SK-N-MC (cell line): ENCODE measurements around the gene TRIM39.

ENCODE experiments used
- DNase-seq: peaks from one replicate; pipeline ENCODE4 v3.0.0-alpha.2; 2011; ENCODE audit warnings: low read depth, low spot score
- H3K27ac ChIP-seq: fragments of 200-600 bp; sonication (generic); 2 replicates; pipeline ENCODE4 v1.5.1; 2016; ENCODE audit warnings: mixed run types
- H3K36me3 ChIP-seq: fragments of 200-600 bp; sonication (generic); 2 replicates; pipeline ENCODE4 v1.6.1; 2017; ENCODE audit warnings: antibody characterized with exemption, low read length, mixed read lengths; ENCODE audit not compliant: insufficient read depth
- H3K4me3 ChIP-seq: fragments of 200-600 bp; sonication (generic); 2 replicates; pipeline ENCODE4 v1.5.1; 2016
- H3K9ac ChIP-seq: fragments of 200-600 bp; sonication (generic); 2 replicates; pipeline ENCODE4 v1.8.0; 2017; ENCODE audit warnings: mixed run types, mixed read lengths; ENCODE audit not compliant: insufficient read length
- H3K9me3 ChIP-seq: fragments of 200-600 bp; sonication (generic); 2 replicates; pipeline ENCODE4 v1.6.1; 2017; ENCODE audit warnings: low read depth, mild to moderate bottlenecking, antibody characterized with exemption, low read length, moderate library complexity, mixed read lengths
- EZH2 ChIP-seq: fragments of 200-600 bp; sonication (generic); IDR thresholded peaks from one replicate; pipeline ENCODE4 v1.6.1; 2017; ENCODE audit warnings: antibody characterized with exemption
- FOXP2 ChIP-seq: optimal IDR thresholded peaks from 2 replicates; pipeline ENCODE3; 2011; ENCODE audit warnings: mild to moderate bottlenecking, moderate library complexity; ENCODE audit not compliant: insufficient read depth; ENCODE audit errors: extremely low read length, control extremely low read depth
- POLR2AphosphoS5 ChIP-seq: IDR thresholded peaks from 2 replicates; pipeline ENCODE4 v1.6.1; 2012; ENCODE audit warnings: mild to moderate bottlenecking, low read depth, low read length, borderline replicate concordance

Gene TRIM39

DNA sequence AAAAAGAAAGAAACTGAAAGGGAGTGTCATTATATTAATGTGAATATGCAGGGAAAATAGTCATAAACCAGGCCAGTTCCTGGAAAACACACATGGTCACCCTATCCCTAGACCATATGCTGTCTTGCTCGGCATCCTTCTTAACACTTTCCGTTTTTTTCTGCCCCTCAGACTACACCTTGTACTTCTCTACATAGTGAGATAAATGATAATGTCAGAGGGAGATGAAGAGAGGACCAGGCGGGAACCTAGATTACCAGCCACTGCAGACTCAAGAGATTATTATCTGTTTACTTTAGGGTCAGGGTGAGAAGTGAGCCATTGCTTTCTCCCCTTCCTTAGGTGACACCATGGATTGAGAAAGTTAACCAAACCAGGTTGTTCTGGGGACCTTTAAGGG lies 14.5 kb downstream of the TRIM39 start:
- TF ChIP-seq EZH2 (no peak), POLR2AphosphoS5 (no peak), FOXP2 (no peak)
- no peak for DNase-seq
- H3K27ac ChIP-seq = no peak overlapping the region
- H3K36me3 ChIP-seq = peaks cover 28% of the 10 kb centered on the region; the same call in 1 of the 2 replicates
- H3K9me3 ChIP-seq = no peaks in the 10 kb centered on the region
- H3K4me3 ChIP-seq = no peak overlapping the region
- H3K9ac ChIP-seq = no peak overlapping the region

- no peaks in the 10 kb centered on the region for H3K9me3 ChIP-seq
- H3K36me3 ChIP-seq = peaks cover 30% of the 10 kb centered on the region; the same call in 1 of the 2 replicates
- H3K9ac ChIP-seq = no peak overlapping the region
- H3K4me3 ChIP-seq = no peak overlapping the region
- no peak for DNase-seq
- TF ChIP-seq FOXP2 (no peak), POLR2AphosphoS5 (no peak), EZH2 (no peak)
- H3K27ac ChIP-seq = no peak overlapping the region
These were observed 15.0 kb downstream of the TRIM39 start for GRCh38 chr6:30341728-30342127.

- Histone ChIP-seq H3K36me3 (peaks cover 24% of the 10 kb centered on the region; the same call in 1 of the 2 replicates), H3K9me3 (no peaks in the 10 kb centered on the region), H3K27ac (no peak overlapping the region), H3K4me3 (peak overlapping the region; percentile 95), H3K9ac (no peak overlapping the region)
- TF ChIP-seq POLR2AphosphoS5 (no peak), EZH2 (no peak), FOXP2 (no peak)
- no peak for DNase-seq
These were observed 17.6 kb downstream of the TRIM39 start for GRCh38 chr6:30344191-30344867.

- TF ChIP-seq EZH2 (no peak), FOXP2 (peak; percentile 59), POLR2AphosphoS5 (peak; percentile 87; the same call in 1 of the 2 replicates)
- Histone ChIP-seq H3K9ac (peak within 1 kb of the TSS; percentile 79), H3K4me3 (peak within 1 kb of the TSS; percentile 95), H3K36me3 (peaks cover 23% of the 10 kb centered on the region; the same call in 1 of the 2 replicates), H3K27ac (no peak within 1 kb of the TSS), H3K9me3 (no peaks in the 10 kb centered on the region)
- DNase-seq = no peak
These were observed 18.3 kb downstream of the TRIM39 start, which contains the start of gene RPP21 for GRCh38 chr6:30344868-30345671. Gene RPP21 (plus strand): TSS chr6:30345156. CDS start chr6:30345172, 16 bp downstream.

DNA sequence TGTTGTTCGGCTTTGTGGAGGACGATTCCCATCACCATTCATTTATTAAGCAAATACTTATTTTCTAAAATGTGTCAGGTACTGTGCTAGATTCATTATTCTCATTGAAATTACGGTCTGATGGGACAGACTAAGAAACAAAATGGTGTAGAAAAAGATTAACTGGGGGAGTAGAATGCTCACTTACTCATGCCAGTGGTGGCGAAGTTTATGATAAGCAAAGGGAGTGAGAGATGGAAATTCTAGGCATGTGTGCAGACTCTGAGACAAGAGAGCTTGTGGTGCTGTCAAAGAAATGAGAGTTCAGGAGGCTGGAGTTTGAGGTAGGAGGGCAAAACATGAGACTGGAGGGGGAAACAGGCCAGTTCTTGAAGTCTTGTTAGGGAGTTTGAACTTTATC lies 19.1 kb downstream of the TRIM39 start:
- Histone ChIP-seq H3K9ac (peak overlapping the region; percentile 41), H3K36me3 (peaks cover 16% of the 10 kb centered on the region; the same call in 1 of the 2 replicates), H3K27ac (no peak overlapping the region), H3K9me3 (no peaks in the 10 kb centered on the region), H3K4me3 (peak overlapping the region; percentile 95)
- DNase-seq = no peak
- TF ChIP-seq FOXP2 (no peak), POLR2AphosphoS5 (no peak), EZH2 (no peak)

DNA sequence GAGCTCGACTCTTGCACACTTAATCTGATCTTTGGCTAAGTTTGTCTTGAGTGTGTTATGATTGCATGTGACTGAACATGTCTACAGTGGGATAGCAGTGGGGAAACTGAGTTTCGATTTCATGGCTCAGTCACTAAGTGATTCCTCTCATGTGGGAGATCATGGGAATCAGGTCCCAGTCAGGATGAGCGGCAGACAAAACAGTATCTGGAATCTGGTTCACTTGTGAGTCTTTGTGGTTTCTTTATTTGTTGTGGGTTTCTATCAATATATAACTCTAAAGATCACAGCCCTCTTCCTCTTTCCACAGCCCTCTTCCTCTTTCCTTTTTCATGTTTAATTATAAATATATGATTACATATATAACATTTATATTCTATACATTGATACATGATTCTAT lies 22.2 kb downstream of the TRIM39 start:
- Histone ChIP-seq H3K9me3 (no peaks in the 10 kb centered on the region), H3K27ac (no peak overlapping the region), H3K9ac (no peak overlapping the region), H3K4me3 (no peak overlapping the region), H3K36me3 (peaks cover 7% of the 10 kb centered on the region; the same call in 1 of the 2 replicates)
- DNase-seq = no peak
- TF ChIP-seq POLR2AphosphoS5 (no peak), FOXP2 (no peak), EZH2 (no peak)

DNA sequence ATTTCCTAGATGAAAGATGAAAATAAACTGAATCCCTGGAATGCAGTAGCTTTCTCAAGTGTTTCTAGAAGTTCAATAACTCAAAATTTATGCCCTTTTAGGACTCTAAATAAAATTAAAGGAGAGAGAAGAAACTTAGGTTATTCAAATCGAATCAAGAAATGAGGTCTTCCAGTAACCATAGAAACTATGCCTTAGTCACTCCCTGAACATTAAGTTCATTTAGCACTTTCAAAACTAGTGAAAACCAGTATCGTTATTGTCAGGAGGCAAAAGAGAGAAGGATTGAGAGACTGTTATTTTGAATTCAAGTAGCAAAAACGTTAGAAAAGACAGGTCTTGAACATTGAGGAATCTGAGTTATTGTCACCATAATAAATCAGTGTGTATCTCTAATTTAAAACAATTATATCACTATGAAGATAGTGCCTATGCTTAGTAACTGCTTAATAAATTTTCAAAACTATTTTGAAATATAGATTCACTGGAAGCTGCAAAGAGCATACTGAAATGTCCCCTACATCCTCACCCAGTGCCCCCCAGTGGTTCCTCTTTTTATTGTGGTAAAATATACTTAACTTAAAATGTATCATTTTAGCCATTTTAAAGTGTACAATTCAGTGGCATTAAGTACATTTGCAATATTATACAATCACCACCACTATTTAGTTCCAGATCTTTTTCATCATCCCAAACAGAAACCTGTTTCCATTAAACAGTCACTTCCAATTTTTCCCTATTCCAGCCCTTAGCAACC lies 22.9 kb downstream of the TRIM39 start:
- Histone ChIP-seq H3K9ac (no peak overlapping the region), H3K4me3 (no peak overlapping the region), H3K36me3 (peaks cover 7% of the 10 kb centered on the region; the same call in 1 of the 2 replicates), H3K27ac (no peak overlapping the region), H3K9me3 (no peaks in the 10 kb centered on the region)
- TF ChIP-seq FOXP2 (no peak), POLR2AphosphoS5 (no peak), EZH2 (no peak)
- no peak for DNase-seq
